ENCODE measurements around the gene HRH3.

- TF ChIP-seq CTCF (IDR thresholded peaks at IDR 0.05; ENCODE audit: low read length), result no peak
- no peak for TF ChIP-seq EZH2 (IDR thresholded peaks at IDR 0.05; ENCODE audit: borderline replicate concordance, low read length)
Measured at GRCh38 chr20:62203378-62204030, 16.6 kb downstream of the HRH3 start.

Measured in OCI-LY1 (cell line).